Ovary (tissue), 3 donors: ENCODE measurements around the gene C1orf21.

Experiments
- EP300 ChIP-seq: sonication (generic); formaldehyde crosslinking; IDR thresholded peaks from one replicate; pipeline ENCODE4 v1.6.1; 2017; ENCODE audit warnings: antibody characterized with exemption
- POLR2A ChIP-seq: fragments of 450-650 bp; IDR thresholded peaks from one replicate; pipeline ENCODE4 v1.6.1; 2017; ENCODE audit warnings: antibody characterized with exemption, mild to moderate bottlenecking, moderate library complexity
- TF ChIP-seq, protein P1 (sequence below), 3 donors: fragments of 450-650 bp in 2 of 3; fragments of 200-600 bp in 1 of 3; IDR thresholded peaks; one replicate each; pipeline versions ENCODE4 v1.5.1 to v1.8.0; 2016 to 2022; ENCODE audit warnings: antibody characterized with exemption in 3 of 3, mild to moderate bottlenecking in 1 of 3
- donor health status: DM: no; HTN: no; CAD: no.

DNA sequence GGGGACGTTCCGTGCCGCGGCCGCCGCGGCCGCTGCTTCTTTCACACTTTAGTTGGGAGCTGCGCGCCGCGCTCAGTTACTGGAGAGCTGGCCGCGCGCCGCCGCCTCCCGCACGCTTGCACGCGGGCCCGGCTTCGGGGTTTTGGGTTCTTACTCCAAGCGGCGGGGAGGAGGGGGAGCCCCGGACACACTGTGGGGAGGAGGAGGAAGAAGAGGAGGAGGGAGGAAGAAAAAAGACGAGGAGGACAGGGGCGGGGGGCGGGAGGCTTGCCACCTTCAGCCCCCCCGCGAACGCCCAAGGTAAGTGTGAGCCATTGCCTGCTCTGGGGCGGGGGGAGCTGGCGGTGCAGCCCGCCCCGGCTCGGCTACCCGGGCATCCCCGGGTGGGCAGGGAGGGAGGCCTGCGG is 243 bp downstream of the C1orf21 start:
- TF ChIP-seq, protein P1, sequence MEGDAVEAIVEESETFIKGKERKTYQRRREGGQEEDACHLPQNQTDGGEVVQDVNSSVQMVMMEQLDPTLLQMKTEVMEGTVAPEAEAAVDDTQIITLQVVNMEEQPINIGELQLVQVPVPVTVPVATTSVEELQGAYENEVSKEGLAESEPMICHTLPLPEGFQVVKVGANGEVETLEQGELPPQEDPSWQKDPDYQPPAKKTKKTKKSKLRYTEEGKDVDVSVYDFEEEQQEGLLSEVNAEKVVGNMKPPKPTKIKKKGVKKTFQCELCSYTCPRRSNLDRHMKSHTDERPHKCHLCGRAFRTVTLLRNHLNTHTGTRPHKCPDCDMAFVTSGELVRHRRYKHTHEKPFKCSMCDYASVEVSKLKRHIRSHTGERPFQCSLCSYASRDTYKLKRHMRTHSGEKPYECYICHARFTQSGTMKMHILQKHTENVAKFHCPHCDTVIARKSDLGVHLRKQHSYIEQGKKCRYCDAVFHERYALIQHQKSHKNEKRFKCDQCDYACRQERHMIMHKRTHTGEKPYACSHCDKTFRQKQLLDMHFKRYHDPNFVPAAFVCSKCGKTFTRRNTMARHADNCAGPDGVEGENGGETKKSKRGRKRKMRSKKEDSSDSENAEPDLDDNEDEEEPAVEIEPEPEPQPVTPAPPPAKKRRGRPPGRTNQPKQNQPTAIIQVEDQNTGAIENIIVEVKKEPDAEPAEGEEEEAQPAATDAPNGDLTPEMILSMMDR (IDR thresholded peaks at IDR 0.05): no peak
- no peak for TF ChIP-seq POLR2A
- TF ChIP-seq EP300: no peak
